Mammary epithelial cell (primary cell): ENCODE measurements around the gene ASIC2.

Source experiments
- EZH2 ChIP-seq: IDR thresholded peaks from 2 replicates; pipeline ENCODE4 v1.6.1; 2012; ENCODE audit warnings: low read length, inconsistent platforms, borderline replicate concordance
- TF ChIP-seq, protein P1 (sequence below), 2 donors: IDR thresholded peaks in 1 of 2; conservative IDR thresholded peaks in 1 of 2; 2 replicates each; pipeline ENCODE4 v1.5.1; 2011 to 2012; ENCODE audit warnings: inconsistent platforms in 2 of 2, low read length in 2 of 2, mild to moderate bottlenecking in 2 of 2, control low read depth in 1 of 2, low read depth in 1 of 2; ENCODE audit not compliant: insufficient read depth in 1 of 2; ENCODE audit errors: extremely low read depth in 1 of 2

DNA sequence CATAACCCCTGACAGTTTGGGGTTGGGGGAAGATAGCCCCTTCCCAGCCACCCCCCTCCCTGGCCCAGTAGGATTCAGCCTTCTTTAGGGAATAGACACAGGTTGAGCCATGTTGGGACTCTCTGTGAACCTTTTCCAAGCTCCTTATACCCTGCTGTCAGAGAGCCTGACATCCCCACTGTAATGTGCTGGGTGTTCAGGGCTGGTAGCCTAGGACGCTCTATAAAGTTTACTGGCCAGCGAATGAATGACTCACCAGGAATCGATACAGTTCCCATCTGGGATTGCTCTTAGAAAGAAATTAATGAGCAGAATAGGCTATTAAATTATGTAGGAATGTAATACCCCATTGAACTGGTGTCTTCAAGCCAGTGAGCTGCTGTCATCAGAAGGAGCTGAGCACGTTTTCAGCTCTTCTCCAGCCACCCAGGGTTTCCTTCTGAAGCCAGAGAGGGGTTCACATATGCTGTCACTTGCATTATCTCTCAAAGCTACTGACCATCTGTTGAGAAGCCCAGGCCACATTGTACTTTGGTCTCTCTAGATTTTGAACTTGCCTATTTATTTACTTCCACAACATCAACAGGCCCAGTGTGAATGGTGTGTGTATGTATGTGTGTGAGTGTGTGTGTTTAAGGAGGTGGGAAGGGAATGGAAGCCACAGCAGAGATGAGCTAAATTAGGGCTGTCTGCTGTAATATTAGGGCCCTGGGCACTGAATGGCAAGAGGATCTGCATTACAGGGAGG, 236.5 kb downstream of the ASIC2 start:
- TF ChIP-seq, protein P1, sequence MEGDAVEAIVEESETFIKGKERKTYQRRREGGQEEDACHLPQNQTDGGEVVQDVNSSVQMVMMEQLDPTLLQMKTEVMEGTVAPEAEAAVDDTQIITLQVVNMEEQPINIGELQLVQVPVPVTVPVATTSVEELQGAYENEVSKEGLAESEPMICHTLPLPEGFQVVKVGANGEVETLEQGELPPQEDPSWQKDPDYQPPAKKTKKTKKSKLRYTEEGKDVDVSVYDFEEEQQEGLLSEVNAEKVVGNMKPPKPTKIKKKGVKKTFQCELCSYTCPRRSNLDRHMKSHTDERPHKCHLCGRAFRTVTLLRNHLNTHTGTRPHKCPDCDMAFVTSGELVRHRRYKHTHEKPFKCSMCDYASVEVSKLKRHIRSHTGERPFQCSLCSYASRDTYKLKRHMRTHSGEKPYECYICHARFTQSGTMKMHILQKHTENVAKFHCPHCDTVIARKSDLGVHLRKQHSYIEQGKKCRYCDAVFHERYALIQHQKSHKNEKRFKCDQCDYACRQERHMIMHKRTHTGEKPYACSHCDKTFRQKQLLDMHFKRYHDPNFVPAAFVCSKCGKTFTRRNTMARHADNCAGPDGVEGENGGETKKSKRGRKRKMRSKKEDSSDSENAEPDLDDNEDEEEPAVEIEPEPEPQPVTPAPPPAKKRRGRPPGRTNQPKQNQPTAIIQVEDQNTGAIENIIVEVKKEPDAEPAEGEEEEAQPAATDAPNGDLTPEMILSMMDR (conservative IDR thresholded peaks at IDR 0.05 in 1 of 2, IDR thresholded peaks at IDR 0.05 in 1 of 2; ENCODE audit: extremely low read depth in 1 of 2, insufficient read depth in 1 of 2, low read depth in 1 of 2, low read length in 2 of 2): no peak
- TF ChIP-seq EZH2: no peak
